ENCODE results near the gene TMEM184B. TPM values are rescaled to one million over a fixed set of nuclear protein-coding genes. Genes with fewer than 3 reads are reported as not detected.

TMEM184B gene
- total and polyA plus RNA-seq, 2 donors (not counting 1 experiment from before 2014, with no cell fraction given) = 9.9 to 24.7 TPM

GRCh38 chr22:38308791-38309498, 36.1 kb upstream of the TMEM184B start:
- Histone ChIP-seq H3K27me3 (replicated peaks in 1 of 4; ENCODE audit: control extremely low read depth in 1 of 4, control insufficient read depth in 3 of 4, insufficient read depth in 4 of 4, low read length in 3 of 4) (no peaks in the 10 kb centered on the region), H3K4me3 (ENCODE audit: control extremely low read depth in 1 of 5, extremely low read depth in 1 of 5, insufficient read depth in 1 of 5, low read depth in 2 of 5, low read length in 4 of 5) (no peak overlapping the region), H3K9me3 (ENCODE audit: control extremely low read depth in 1 of 3, control insufficient read depth in 2 of 3, insufficient read depth in 1 of 3, low read length in 2 of 3) (no peaks in the 10 kb centered on the region), H3K4me1 (ENCODE audit: control insufficient read depth in 2 of 2, insufficient read depth in 2 of 2, low read length in 2 of 2) (peaks cover 37 to 53% of the 10 kb centered on the region in 2 donors), H4K20me1 (ENCODE audit: control insufficient read depth, insufficient read depth, low read length, poor library complexity, severe bottlenecking) (peaks cover 31% of the 10 kb centered on the region), H3K27ac (ENCODE audit: low read length in 2 of 2) (no peak overlapping the region), H3K79me2 (ENCODE audit: control insufficient read depth, insufficient read depth, low read length) (peaks cover 24% of the 10 kb centered on the region), H3K36me3 (replicated peaks in 1 of 2; ENCODE audit: control extremely low read depth in 1 of 2, control insufficient read depth in 1 of 2, extremely low read depth in 1 of 2, insufficient read depth in 2 of 2, low read length in 1 of 2) (peaks cover 0 to 3% of the 10 kb centered on the region in 2 experiments), H3K9ac (ENCODE audit: low read length) (no peak overlapping the region), H2AFZ (ENCODE audit: insufficient read depth, low read depth, low read length, poor library complexity, severe bottlenecking) (no peak overlapping the region), H3K4me2 (replicated peaks; ENCODE audit: low read depth, low read length, poor library complexity, severe bottlenecking) (no peak overlapping the region)
- Mint-ChIP-seq H3K27me3 (no peaks in the 10 kb centered on the region), H3K4me1 (peaks cover 62% of the 10 kb centered on the region), H3K9me3 (ENCODE audit: insufficient read depth) (no peaks in the 10 kb centered on the region), H3K4me3 (no peak overlapping the region), H3K27ac (peak overlapping the region; percentile 80)
- ChIA-PET POLR2A (no interaction called here), CTCF (no interaction called here)
- no peak for DNase-seq
- no peak for ATAC-seq (ENCODE audit: low read depth)
- intact Hi-C loops (cut with micrococcal nuclease) = no loop called here
- WGBS (ENCODE audit: insufficient coverage) = 94% methylated on average over 7 of the region's 10 CpGs
- TF ChIP-seq EZH2 (IDR thresholded peaks at IDR 0.05; ENCODE audit: borderline replicate concordance, insufficient read depth, low read depth, low read length, poor library complexity, severe bottlenecking) (no peak), CTCF (IDR thresholded peaks at IDR 0.05) (no peak)
